T-cell (primary cell): ENCODE measurements around the gene COL1A2. TPM values are rescaled to one million over a fixed set of nuclear protein-coding genes. Genes with fewer than 3 reads are reported as not detected.

ENCODE experiments used
- ATAC-seq, 4 experiments: fragments of 200-7000 bp in 3 of 4; fragments of 150-1000 bp in 1 of 4; cut with Tn5 transposase; replicated peaks in 1 of 4; 1 replicate in 3 of 4; 2 replicates in 1 of 4; pipeline ENCODE4 v1.10.0; 2021; ENCODE audit warnings: moderate library complexity in 3 of 4, mild to moderate bottlenecking in 2 of 4, moderate number of reproducible peaks in 1 of 4
- CTCF ChIA-PET, 2 donors: fragments of 300-600 bp; sonication (Branson Sonifier 250); formaldehyde crosslinking; loops; one replicate each; lab custom pipeline; 2022; ENCODE audit warnings: antibody characterized with exemption in 2 of 2; lab: Charles Lee
- POLR2A ChIA-PET, 2 donors: fragments of 300-600 bp; sonication (Branson Sonifier 250); formaldehyde crosslinking; loops; one replicate each; lab custom pipeline; 2022; ENCODE audit warnings: antibody characterized with exemption in 2 of 2; lab: Charles Lee
- DNase-seq, 35 experiments: peaks; one replicate each; pipeline versions ENCODE4 v3.0.0 to v3.0.0-alpha.2; 2013 to 2023
- H3K27ac ChIP-seq: one replicate; pipeline ENCODE4 v1.5.1; 2013; ENCODE audit warnings: low read length
- H3K27me3 ChIP-seq, 2 experiments: replicated peaks in 1 of 2; 1 replicate in 1 of 2; 2 replicates in 1 of 2; pipeline versions ENCODE4 v1.6.1 to v1.7.0; 2013; ENCODE audit warnings: low read length in 1 of 2, mixed read lengths in 1 of 2; ENCODE audit not compliant: control insufficient read depth in 2 of 2, insufficient read depth in 2 of 2; ENCODE audit errors: extremely low read depth in 1 of 2
- H3K36me3 ChIP-seq, 2 donors: 1 replicate in 1 of 2; 2 replicates in 1 of 2; pipeline versions ENCODE4 v1.6.1 to v1.7.0; 2013; ENCODE audit warnings: low read length in 1 of 2; ENCODE audit not compliant: control insufficient read depth in 2 of 2, insufficient read depth in 1 of 2; ENCODE audit errors: extremely low read depth in 1 of 2
- H3K4me1 ChIP-seq, 2 experiments: 1 replicate in 1 of 2; 2 replicates in 1 of 2; pipeline versions ENCODE4 v1.6.1 to v1.7.0; 2013; ENCODE audit warnings: low read length in 2 of 2, mixed read lengths in 1 of 2; ENCODE audit not compliant: insufficient read depth in 2 of 2, control insufficient read depth in 1 of 2; ENCODE audit errors: extremely low read depth in 1 of 2
- H3K4me3 ChIP-seq, 2 donors: 1 replicate in 1 of 2; 2 replicates in 1 of 2; pipeline versions ENCODE4 v1.5.1 to v1.7.0; 2013; ENCODE audit warnings: mild to moderate bottlenecking in 2 of 2, low read length in 1 of 2, moderate library complexity in 1 of 2; ENCODE audit not compliant: control insufficient read depth in 1 of 2; ENCODE audit errors: extremely low read depth in 1 of 2
- H3K9me3 ChIP-seq: 2 replicates; pipeline ENCODE4 v1.7.0; 2013
- H3K27ac Mint-ChIP-seq, 2 donors: one replicate each; pipeline ENCODE4 v1.8.0; 2020 to 2021; ENCODE audit warnings: mild to moderate bottlenecking in 2 of 2, mixed read lengths in 2 of 2
- H3K27me3 Mint-ChIP-seq, 2 donors: one replicate each; pipeline ENCODE4 v1.8.0; 2021 to 2022; ENCODE audit warnings: mixed read lengths in 2 of 2
- H3K36me3 Mint-ChIP-seq: one replicate; pipeline ENCODE4 v1.8.0; 2021; ENCODE audit warnings: mixed read lengths
- H3K4me1 Mint-ChIP-seq, 3 donors: one replicate each; pipeline ENCODE4 v1.8.0; 2020 to 2022; ENCODE audit warnings: mixed read lengths in 3 of 3, mild to moderate bottlenecking in 1 of 3
- H3K4me3 Mint-ChIP-seq, 3 donors: one replicate each; pipeline ENCODE4 v1.8.0; 2020 to 2022; ENCODE audit warnings: mild to moderate bottlenecking in 3 of 3, mixed read lengths in 3 of 3, moderate library complexity in 3 of 3
- H3K9me3 Mint-ChIP-seq, 3 donors: one replicate each; pipeline ENCODE4 v1.8.0; 2020 to 2022; ENCODE audit warnings: mixed read lengths in 3 of 3
- WGBS: methylation state at CpG from one replicate; pipeline ENCODE4 v1.1.5; 2013; ENCODE audit warnings: missing lambda C conversion rate; ENCODE audit not compliant: insufficient coverage; 5-methylcytosine and 5-hydroxymethylcytosine counted together
- total RNA-seq, 35 experiments: library from RNA in 6 of 35; stranded (reverse) in 6 of 35; fragments of 120-200 nt in 1 of 35; gene quantifications; one replicate each; pipeline versions ENCODE4 v1.2.1 to v1.2.4 and lab custom pipeline; 2013 to 2026

COL1A2 gene
- total RNA-seq, 5 donors from 2014 or later (not counting 1 experiment from before 2014, with no cell fraction given) = 2.5 to 4.7 (median 3.1) TPM; not detected in 2

DNA sequence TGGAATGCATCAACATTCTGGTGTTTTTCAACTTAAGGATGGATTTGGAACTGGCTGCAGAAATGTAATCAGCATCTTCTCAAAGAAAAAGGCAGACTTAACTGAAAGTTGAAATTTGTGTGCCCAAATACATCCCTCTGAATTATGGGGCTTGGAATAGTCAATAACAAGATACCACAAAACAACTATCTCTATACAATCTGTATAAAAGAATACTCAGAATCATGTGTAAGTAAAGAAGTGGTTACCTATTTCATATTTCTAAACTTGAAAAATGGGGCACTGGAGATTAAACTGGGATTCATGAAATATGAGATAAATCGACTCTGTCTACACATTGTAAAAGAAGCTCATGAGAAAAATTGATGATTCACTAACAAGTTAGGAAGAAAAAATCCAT, 6.2 kb upstream of the COL1A2 start:
- ATAC-seq (no peak), DNase-seq (no peak)
- POLR2A ChIA-PET = no interaction called here
- Mint-ChIP-seq H3K27ac (no peak overlapping the region), H3K36me3 (no peaks in the 10 kb centered on the region), H3K4me3 (no peak overlapping the region), H3K9me3 (peaks cover 0 to 4% (median 0%) of the 10 kb centered on the region in 3 donors), H3K27me3 (peaks cover 2 to 13% of the 10 kb centered on the region in 2 donors), H3K4me1 (peaks cover 2 to 19% (median 9%) of the 10 kb centered on the region in 3 donors)
- WGBS = no CpG with 5 or more reads among the region's 1 CpG
- Histone ChIP-seq H3K4me1 (peaks cover 0 to 13% of the 10 kb centered on the region in 2 experiments), H3K27ac (no peak overlapping the region), H3K4me3 (no peak overlapping the region), H3K27me3 (peaks cover 0 to 4% of the 10 kb centered on the region in 2 experiments), H3K36me3 (no peaks in the 10 kb centered on the region), H3K9me3 (no peaks in the 10 kb centered on the region)
- CTCF ChIA-PET = interaction anchor here (0.6 kb wide), 2 partner anchors 334 to 1568 kb away, joined by 3 read pairs; no protein-coding TSS in a partner anchor

DNA sequence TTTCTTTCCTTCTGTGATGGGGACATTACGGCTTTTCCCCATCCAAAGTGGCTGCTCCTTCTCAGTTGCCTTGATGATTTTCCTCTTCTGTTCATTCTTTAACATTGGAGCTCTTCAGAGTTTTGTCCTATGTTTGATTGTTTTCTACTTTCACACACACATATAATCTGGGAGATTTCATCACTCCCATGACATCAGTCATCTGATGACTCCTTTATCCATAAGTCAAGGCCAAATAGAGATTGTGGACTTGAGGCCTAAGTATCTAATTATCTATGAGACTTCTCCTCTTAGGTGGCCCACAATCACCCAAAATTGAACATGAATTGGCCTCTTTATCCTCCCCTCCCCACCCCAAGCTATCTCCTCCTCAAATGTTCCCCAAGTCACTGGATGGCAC, 5.3 kb upstream of the COL1A2 start:
- no peak overlapping the region for H3K27ac Mint-ChIP-seq
- DNase-seq (no peak), ATAC-seq (no peak)
- peaks cover 0 to 13% of the 10 kb centered on the region in 2 experiments for H3K4me1 ChIP-seq
- no peak overlapping the region for H3K4me3 Mint-ChIP-seq
- WGBS = no CpG with 5 or more reads among the region's 1 CpG
- no peaks in the 10 kb centered on the region for H3K36me3 ChIP-seq
- H3K4me1 Mint-ChIP-seq = peaks cover 4 to 20% (median 9%) of the 10 kb centered on the region in 3 donors
- POLR2A ChIA-PET = no interaction called here
- CTCF ChIA-PET = interaction anchor here in 1 of 2 donors (0.5 kb wide), 1 partner anchor 9 kb away, joined by 3 read pairs; no protein-coding TSS in a partner anchor
- no peaks in the 10 kb centered on the region for H3K36me3 Mint-ChIP-seq
- no peak overlapping the region for H3K27ac ChIP-seq
- H3K4me3 ChIP-seq = no peak overlapping the region
- H3K27me3 ChIP-seq = peaks cover 0 to 12% of the 10 kb centered on the region in 2 experiments
- H3K27me3 Mint-ChIP-seq = peaks cover 3 to 18% of the 10 kb centered on the region in 2 donors
- H3K9me3 ChIP-seq = no peaks in the 10 kb centered on the region
- peaks cover 0 to 4% (median 0%) of the 10 kb centered on the region in 3 donors for H3K9me3 Mint-ChIP-seq

DNA sequence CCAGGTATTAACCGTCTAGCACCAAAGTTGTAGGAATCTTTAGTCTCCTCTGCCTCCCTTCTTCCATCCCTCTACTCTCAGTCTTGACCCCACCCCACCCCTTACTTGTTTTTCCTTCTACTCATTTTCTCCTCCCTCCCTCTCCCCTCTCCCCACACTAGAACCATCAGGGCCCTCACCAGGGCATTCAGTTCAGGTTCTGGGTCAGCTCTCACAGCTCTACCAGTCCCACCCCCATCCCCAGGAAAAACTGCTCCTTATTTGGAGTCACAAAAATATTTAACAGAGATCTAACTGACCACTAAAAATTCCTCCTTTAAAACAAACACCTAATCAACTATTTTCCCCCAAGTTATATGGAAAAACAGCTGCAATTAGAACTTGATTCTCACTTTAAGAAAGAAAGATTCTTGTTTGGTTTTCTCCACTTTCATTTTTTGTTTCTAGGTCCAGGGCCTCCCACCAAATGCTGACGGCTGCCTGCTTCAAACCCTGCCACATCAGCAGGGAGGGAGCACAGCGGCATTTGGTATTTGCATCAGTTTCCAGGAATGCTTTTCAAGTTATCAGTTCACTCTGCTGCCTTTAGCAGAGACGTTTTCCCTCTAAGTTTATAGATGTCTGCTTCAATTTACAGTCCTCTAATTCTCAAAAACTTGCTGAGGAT, 2.8 kb upstream of the COL1A2 start:
- Histone ChIP-seq H3K27ac (no peak overlapping the region), H3K4me1 (peaks cover 8 to 24% of the 10 kb centered on the region in 2 experiments), H3K9me3 (no peaks in the 10 kb centered on the region), H3K27me3 (peaks cover 2 to 22% of the 10 kb centered on the region in 2 experiments), H3K4me3 (no peak overlapping the region), H3K36me3 (no peaks in the 10 kb centered on the region)
- WGBS = 67% methylated on average over 2 of the region's 4 CpGs
- Mint-ChIP-seq H3K4me1 (peaks cover 15 to 33% (median 17%) of the 10 kb centered on the region in 3 donors), H3K27ac (peak overlapping the region in 1 of 2 donors; percentile 79), H3K27me3 (peaks cover 11 to 34% of the 10 kb centered on the region in 2 donors), H3K36me3 (no peaks in the 10 kb centered on the region), H3K9me3 (peaks cover 0 to 4% (median 0%) of the 10 kb centered on the region in 3 donors), H3K4me3 (peak overlapping the region in 2 of 3 donors; percentile 23 to 36)
- CTCF ChIA-PET = no interaction called here
- ATAC-seq (peak in 1 of 4 experiments; percentile 42), DNase-seq (no peak)
- POLR2A ChIA-PET = interaction anchor here in 1 of 2 donors (0.6 kb wide), 1 partner anchor 80 kb away, joined by 4 read pairs; no protein-coding TSS in a partner anchor

DNA sequence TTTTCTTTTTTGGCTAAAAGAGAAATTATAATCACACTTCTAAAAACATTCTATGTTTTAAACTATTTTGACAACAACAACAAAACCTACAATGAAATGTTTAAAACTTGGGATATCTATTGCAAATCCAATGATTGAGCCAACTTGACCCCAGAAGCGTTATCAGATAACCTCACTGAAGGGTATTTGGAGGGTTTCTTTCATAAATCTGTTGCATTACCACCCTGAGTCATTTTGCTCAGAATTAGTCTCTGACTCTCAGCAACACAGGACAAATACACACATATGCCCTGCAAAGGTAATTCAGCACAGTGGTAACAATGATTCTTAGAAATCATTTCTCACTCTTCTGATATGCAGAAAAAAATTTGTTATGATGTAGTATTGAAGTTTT, 2.3 kb upstream of the COL1A2 start:
- H3K27me3 Mint-ChIP-seq = peaks cover 11 to 35% of the 10 kb centered on the region in 2 donors
- Histone ChIP-seq H3K4me3 (no peak overlapping the region), H3K27me3 (peaks cover 2 to 22% of the 10 kb centered on the region in 2 experiments), H3K4me1 (peaks cover 8 to 24% of the 10 kb centered on the region in 2 experiments), H3K36me3 (no peaks in the 10 kb centered on the region), H3K9me3 (no peaks in the 10 kb centered on the region), H3K27ac (no peak overlapping the region)
- H3K27ac Mint-ChIP-seq = peak overlapping the region in 1 of 2 donors; percentile 79
- H3K9me3 Mint-ChIP-seq = peaks cover 0 to 4% (median 0%) of the 10 kb centered on the region in 3 donors
- no peak for DNase-seq
- ChIA-PET CTCF (no interaction called here), POLR2A (no interaction called here)
- H3K36me3 Mint-ChIP-seq = no peaks in the 10 kb centered on the region
- no peak for ATAC-seq
- WGBS = no CpG with 5 or more reads among the region's 1 CpG
- peak overlapping the region in 1 of 3 donors; percentile 36 for H3K4me3 Mint-ChIP-seq
- peaks cover 15 to 33% (median 17%) of the 10 kb centered on the region in 3 donors for H3K4me1 Mint-ChIP-seq

DNA sequence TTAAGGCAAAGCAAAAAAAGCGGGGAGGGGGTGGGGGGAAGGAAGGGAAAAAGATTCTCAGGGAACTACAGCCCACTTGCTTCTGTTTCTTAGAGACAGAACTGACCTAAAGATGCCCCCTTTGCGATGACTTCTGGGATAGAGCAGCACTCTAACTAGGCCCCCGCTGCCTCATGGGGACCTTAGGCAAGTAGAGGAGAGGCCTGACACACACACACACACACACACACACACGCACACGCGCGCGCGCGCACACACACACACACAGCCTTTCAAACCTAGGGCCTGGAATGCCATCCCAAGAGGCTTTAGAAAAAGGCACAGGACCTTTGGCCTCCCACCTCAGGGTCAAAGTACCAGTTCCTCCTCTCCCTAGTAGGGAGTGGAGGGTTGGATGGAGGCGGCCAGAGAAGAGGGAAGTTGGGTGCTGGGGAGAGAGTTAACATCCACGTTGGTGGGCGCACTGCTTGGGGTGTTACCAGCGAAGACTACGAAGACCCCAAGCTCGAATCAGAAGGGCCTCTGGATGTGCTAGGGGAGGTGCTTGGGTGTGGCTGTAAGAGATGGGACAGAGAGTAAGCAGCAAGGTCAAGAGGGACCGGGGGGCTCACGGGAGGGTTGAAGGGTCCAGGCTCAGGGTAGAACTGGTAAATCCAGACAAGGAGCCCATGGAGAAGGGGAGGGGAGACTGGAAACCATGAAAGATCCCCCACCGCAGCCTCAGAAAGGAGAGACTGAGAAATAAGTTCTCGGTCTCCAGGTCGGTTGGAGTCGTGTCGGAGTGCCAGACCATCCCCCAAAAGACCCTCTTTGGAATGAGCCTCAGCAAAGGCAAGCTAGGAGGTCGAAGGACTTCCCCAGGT, 1.2 kb upstream of the COL1A2 start:
- POLR2A ChIA-PET = no interaction called here

DNA sequence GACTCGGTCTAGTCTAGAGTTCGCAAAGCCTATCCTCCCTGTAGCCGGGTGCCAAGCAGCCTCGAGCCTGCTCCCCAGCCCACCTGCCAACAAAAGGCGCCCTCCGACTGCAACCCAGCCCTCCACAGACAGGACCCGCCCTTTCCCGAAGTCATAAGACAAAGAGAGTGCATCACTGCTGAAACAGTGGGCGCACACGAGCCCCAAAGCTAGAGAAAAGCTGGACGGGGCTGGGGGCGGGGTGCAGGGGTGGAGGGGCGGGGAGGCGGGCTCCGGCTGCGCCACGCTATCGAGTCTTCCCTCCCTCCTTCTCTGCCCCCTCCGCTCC, 622 bp upstream of the COL1A2 start:
- peak in 1 of 4 experiments; percentile 17 for ATAC-seq
- 20% methylated on average over 10 of the region's 19 CpGs for WGBS
- POLR2A ChIA-PET = no interaction called here

More for the DNA sequence above, 1.2 kb upstream of the COL1A2 start:
- DNase-seq = peak in 1 of 35 experiments; percentile 2
- Mint-ChIP-seq H3K9me3 (peaks cover 0 to 4% (median 0%) of the 10 kb centered on the region in 3 donors), H3K4me1 (peaks cover 15 to 33% (median 17%) of the 10 kb centered on the region in 3 donors), H3K36me3 (no peaks in the 10 kb centered on the region), H3K27me3 (peaks cover 11 to 35% of the 10 kb centered on the region in 2 donors), H3K27ac (no peak overlapping the region), H3K4me3 (peak overlapping the region in 2 of 3 donors; percentile 46 to 85)
- no peak for ATAC-seq
- Histone ChIP-seq H3K36me3 (no peaks in the 10 kb centered on the region), H3K4me3 (no peak overlapping the region), H3K27ac (no peak overlapping the region), H3K4me1 (peaks cover 8 to 24% of the 10 kb centered on the region in 2 experiments), H3K9me3 (no peaks in the 10 kb centered on the region), H3K27me3 (peaks cover 2 to 22% of the 10 kb centered on the region in 2 experiments)
- CTCF ChIA-PET = interaction anchor here in 1 of 2 donors (0.6 to 1.4 kb wide), 2 partner anchors 677 to 1147 kb away, joined by 3 to 5 read pairs; no protein-coding TSS in a partner anchor
- WGBS = 74% methylated on average over 12 of the region's 24 CpGs

More for the DNA sequence above, 622 bp upstream of the COL1A2 start:
- Histone ChIP-seq H3K27ac (no peak overlapping the region), H3K4me3 (peak overlapping the region in 1 of 2 donors; percentile 68), H3K36me3 (no peaks in the 10 kb centered on the region), H3K9me3 (no peaks in the 10 kb centered on the region), H3K4me1 (peaks cover 8 to 24% of the 10 kb centered on the region in 2 experiments), H3K27me3 (peaks cover 2 to 22% of the 10 kb centered on the region in 2 experiments)
- Mint-ChIP-seq H3K4me1 (peaks cover 15 to 33% (median 17%) of the 10 kb centered on the region in 3 donors), H3K27ac (no peak overlapping the region), H3K27me3 (peaks cover 11 to 37% of the 10 kb centered on the region in 2 donors), H3K36me3 (no peaks in the 10 kb centered on the region), H3K4me3 (peak overlapping the region in 1 of 3 donors; percentile 85), H3K9me3 (peaks cover 0 to 4% (median 0%) of the 10 kb centered on the region in 3 donors)
- DNase-seq = no peak
- CTCF ChIA-PET = interaction anchor here in 1 of 2 donors (0.6 to 1.4 kb wide), 2 partner anchors 678 to 1148 kb away, joined by 3 to 5 read pairs; no protein-coding TSS in a partner anchor
